HL-60 (cell line): Measurements from ENCODE around the gene DENND1A.

Source experiments
- DNase-seq, 2 experiments: peaks; one replicate each; pipeline ENCODE4 v3.0.0-alpha.2; 2010 to 2020; ENCODE audit warnings: low read depth in 1 of 2, low spot score in 1 of 2
- H3K27ac ChIP-seq: fragments of 250-450 bp; sonication (Bioruptor Pico); replicated peaks from 2 replicates; pipeline ENCODE4 v1.5.1; 2020; ENCODE audit warnings: mild to moderate bottlenecking, moderate library complexity
- H3K27me3 ChIP-seq: fragments of 250-450 bp; sonication (Bioruptor Pico); 2 replicates; pipeline ENCODE4 v1.5.1; 2021; ENCODE audit warnings: mild to moderate bottlenecking, moderate library complexity; ENCODE audit not compliant: insufficient read depth, poor library complexity, severe bottlenecking
- H3K4me3 ChIP-seq: replicated peaks from 2 replicates; pipeline ENCODE4 v1.5.1; 2011; ENCODE audit warnings: mild to moderate bottlenecking, control low read depth, low read length; ENCODE audit not compliant: insufficient read depth
- CTCF ChIP-seq: IDR thresholded peaks from one replicate; pipeline ENCODE4 v1.5.1; 2011; ENCODE audit warnings: low read length, control low read depth, inconsistent platforms; ENCODE audit not compliant: insufficient read depth
- GABPA ChIP-seq: IDR thresholded peaks from 2 replicates; pipeline ENCODE4 v1.6.1; 2012; ENCODE audit warnings: low read depth
- POLR2AphosphoS5 ChIP-seq: IDR thresholded peaks from 2 replicates; pipeline ENCODE4 v1.6.1; 2012; ENCODE audit warnings: low read depth
- REST ChIP-seq: IDR thresholded peaks from 2 replicates; pipeline ENCODE4 v1.6.1; 2012; ENCODE audit warnings: low read depth; ENCODE audit not compliant: insufficient replicate concordance
- SPI1 ChIP-seq: IDR thresholded peaks from 2 replicates; pipeline ENCODE4 v1.6.1; 2012; ENCODE audit warnings: low read depth, mild to moderate bottlenecking, borderline replicate concordance

DENND1A gene

GRCh38 chr9:123967323-123967722 is 37.4 kb upstream of the DENND1A start:
- TF ChIP-seq CTCF, result no peak
- TF ChIP-seq SPI1, result no peak
- TF ChIP-seq POLR2AphosphoS5, result no peak
- no peak for TF ChIP-seq REST
- no peak for TF ChIP-seq GABPA
- no peak for DNase-seq

GRCh38 chr9:123965801-123966686 is 36.1 kb upstream of the DENND1A start:
- no peak overlapping the region for H3K4me3 ChIP-seq
- no peak overlapping the region for H3K27ac ChIP-seq
- DNase-seq, result no peak
- no peaks in the 10 kb centered on the region for H3K27me3 ChIP-seq
- no peak for TF ChIP-seq GABPA
- no peak for TF ChIP-seq SPI1
- TF ChIP-seq REST, result no peak
- no peak for TF ChIP-seq POLR2AphosphoS5
- no peak for TF ChIP-seq CTCF

More at GRCh38 chr9:123967323-123967722, 37.4 kb upstream of the DENND1A start:
- Histone ChIP-seq H3K4me3 (no peak overlapping the region), H3K27ac (no peak overlapping the region), H3K27me3 (no peaks in the 10 kb centered on the region)

- no peaks in the 10 kb centered on the region for H3K27me3 ChIP-seq
- no peak for DNase-seq
These were observed 34.8 kb upstream of the DENND1A start for GRCh38 chr9:123964761-123965160.

More at GRCh38 chr9:123964761-123965160, 34.8 kb upstream of the DENND1A start:
- no peak for TF ChIP-seq CTCF
- no peak for TF ChIP-seq GABPA
- TF ChIP-seq SPI1, result no peak
- TF ChIP-seq POLR2AphosphoS5, result no peak
- TF ChIP-seq REST, result no peak
- no peak overlapping the region for H3K27ac ChIP-seq
- no peak overlapping the region for H3K4me3 ChIP-seq
